Iris pigment epithelial cell (primary cell): Measurements from ENCODE around the gene ADAMTSL5.
"Not testable (repeated sequence)": the region's sequence is repeated elsewhere in the genome, so short reads cannot be mapped to it uniquely, and the experiment has no call there.

Source experiments
- DNase-seq: peaks from one replicate; pipeline ENCODE4 v3.0.0-alpha.2; 2011; ENCODE audit warnings: low read depth

Gene ADAMTSL5

DNA sequence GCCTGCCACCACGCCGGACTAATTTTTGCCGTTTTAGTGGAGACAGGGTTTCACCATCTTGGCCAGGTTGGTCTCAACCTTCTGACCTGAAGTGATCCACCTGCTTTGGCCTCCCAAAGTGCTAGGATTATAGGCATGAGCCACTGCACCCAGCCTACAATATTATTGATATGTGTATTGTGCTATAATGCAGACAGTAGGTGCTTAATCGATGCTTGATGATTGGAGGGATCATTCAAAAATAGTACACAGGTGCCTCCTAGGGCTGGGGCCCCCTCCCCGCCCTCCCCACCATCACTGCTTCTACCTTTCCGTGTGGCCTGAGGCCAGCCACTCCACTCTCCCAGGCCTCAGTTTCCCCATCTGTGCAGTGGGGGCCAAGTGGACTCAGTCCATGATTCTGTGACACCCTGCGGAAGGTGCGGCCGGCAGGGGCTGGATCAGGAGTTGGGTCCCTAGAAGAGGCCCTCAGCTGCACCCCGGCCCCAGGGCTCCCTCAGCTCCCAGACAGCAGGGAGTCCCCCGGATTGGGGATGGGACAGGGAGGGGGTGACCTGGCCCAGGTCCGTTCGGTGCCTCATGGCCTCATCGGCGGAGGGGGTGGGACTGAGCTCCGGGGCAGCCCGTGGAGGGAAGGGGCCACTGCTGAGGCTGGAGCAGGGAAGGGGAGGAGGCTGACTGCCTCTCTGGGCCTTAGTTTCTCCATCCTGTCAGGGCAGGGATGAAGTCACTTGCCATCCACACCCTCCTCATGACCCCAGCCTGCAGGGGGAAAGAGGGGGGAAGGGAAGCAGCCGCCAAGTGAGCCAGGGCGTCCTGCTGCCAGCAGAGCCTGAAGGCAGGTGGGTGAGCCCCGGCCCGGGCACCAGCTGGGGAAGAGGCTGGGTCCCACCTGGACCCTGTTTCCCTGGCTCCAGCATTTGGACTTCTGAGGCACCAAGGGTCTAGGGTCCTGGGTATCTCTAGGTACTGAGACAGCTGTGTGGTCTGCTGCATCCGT lies 1.2 kb downstream of the ADAMTSL5 start:
- DNase-seq: no peak

DNA sequence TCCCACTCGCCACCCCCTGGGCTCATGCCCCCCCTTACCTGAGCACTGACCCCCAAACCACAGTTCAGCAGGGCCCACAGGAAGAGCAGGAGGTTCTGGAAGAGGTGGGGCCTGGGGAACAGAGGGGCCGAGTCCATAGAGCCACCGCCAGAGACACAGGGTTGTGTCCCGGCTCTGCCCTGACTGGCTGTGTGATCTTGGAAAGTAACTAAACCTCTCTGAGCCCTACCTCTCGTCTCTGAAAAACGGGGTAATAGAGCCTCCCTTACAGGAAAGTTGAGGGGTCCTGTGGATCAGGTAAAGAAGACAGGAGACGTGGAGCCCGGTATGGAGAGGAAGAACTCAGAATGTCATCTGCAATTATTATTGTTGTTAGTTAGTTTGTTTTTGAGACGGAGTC lies 2.0 kb downstream of the ADAMTSL5 start:
- DNase-seq: no peak

DNA sequence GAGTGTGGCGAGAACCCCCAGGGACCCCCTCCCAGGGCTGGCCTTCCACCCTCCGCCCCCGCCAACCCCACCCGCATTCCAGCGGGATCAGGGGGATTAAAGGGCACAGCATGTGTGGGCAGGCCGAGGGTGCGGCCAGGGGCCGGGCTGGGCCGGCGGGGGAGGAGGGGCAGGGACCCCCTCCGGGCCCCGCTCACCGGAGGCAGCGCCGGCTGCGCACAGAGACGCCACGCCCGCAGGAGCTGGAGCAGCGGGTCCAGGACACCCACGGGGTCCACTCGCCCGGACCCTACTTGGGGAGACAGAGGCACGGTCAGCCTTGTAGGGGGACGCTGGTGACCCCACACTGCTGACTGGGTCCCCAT lies 2.4 kb downstream of the ADAMTSL5 start:
- DNase-seq: no peak

DNA sequence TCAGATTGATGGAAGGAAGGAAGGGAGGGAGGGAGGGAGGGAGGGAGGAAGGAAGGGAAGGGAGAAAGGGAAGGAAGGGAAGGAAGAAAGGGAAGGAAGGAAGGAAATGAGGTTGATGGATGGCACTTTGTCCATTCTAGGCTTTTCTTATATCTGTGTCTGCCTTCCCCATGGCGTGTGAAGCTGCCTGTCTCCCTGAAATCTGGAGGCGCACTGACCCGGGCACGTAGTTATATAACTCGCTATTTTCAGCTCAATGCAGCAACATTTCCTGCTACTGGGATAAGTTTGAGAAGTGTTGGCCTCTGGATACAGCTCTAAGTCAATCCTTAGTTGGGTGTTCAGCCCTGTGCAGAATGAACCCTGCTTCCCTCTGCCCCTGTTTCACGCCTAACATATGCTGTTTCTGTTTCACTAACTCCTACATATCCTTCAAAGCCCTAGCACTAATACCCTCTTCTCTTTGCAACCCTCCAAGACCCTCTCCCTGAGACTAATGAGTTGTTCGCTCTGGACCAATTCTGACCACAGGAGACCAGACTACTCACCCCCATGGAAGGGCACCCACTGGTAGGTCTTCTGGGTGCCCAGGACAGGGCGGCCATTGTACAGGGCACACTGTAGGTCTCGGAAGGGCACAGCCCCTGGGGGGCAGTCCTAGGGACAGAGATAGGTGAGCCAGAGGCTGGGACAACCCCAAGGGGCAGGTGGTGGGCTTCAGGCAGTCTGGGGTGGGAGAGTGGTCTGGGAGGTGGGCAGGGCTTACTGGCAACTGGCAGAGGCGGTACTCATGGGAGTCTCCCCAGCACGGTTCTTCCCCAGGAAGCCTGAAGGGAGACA lies 3.0 kb downstream of the ADAMTSL5 start:
- DNase-seq: no peak

DNA sequence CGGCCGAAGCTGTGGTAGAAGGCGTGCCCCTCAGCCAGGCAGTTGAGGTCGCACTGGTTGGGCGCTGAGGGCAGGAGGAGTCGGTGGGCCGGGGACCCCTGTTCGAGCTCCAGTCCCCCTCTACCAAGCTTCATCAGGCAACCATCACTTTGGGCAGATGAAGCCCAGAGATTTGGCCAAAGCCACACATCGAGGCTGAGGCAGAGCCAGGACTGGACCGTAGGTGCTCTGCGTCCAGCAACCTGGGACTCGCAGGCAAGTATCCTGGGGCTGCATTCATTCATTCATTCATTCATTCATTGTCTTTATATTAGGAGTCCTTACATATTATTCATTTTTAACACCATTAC lies 4.3 kb downstream of the ADAMTSL5 start:
- DNase-seq: no peak

DNA sequence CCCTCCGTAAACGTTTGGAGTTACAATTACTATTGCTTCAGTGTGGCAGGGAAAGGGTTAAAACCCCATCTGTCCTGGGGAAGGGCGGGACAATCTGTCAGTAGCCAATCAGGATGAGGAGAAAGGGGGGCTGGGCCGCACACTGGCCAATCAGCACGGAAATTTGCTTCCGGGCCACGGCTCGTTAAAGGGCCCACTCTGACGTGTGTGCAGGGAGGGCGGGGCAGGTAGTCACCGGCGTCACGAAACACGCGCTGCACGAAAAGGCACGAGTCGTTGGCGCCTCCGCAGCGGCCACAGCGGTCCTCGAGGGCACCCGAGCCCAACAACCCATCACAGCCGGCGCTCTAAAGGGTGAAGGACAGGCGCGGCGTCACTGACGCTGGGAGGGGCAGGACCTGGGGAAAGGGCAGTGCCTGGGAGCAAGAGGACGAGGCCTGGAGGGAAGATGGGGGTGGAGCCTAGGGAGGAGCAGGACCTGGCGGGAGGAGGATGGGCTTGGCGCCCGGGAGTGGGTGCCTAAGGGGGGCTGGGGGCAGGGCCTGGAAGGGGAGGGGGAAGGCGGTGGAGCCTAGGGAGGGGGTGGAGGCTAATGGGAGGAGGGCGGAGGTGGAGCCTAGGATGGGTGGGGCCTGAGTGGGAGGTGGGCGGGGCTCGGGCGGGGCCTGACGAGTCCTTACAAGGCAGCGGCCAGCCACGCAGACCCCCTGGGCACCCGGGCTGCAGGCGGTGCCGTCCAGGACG lies 4.9 kb downstream of the ADAMTSL5 start:
- peak; percentile 95 for DNase-seq

DNA sequence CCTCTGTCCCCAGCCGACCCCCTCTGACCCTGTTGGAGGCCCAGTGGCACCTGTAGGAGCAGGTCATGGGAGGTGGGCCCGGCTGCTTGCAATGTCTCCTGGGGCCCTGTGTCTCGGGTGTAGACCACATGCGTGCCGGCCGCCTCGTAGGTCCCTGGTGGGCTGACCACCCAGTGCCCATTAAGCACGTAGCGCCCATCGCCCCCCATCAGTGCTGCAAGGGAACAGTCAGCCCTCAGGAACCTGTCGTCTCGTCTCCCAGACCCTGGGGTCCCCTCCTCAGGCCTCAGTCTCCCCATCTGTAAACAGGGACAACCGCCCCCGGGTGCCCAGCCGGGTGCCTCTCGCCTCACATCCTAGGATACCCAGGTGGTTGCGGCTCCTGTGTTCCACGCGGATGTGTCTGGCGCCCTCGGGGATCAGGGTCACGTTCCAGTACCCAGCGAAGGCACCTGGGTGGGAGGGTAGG lies 5.6 kb downstream of the ADAMTSL5 start:
- DNase-seq: no peak

DNA sequence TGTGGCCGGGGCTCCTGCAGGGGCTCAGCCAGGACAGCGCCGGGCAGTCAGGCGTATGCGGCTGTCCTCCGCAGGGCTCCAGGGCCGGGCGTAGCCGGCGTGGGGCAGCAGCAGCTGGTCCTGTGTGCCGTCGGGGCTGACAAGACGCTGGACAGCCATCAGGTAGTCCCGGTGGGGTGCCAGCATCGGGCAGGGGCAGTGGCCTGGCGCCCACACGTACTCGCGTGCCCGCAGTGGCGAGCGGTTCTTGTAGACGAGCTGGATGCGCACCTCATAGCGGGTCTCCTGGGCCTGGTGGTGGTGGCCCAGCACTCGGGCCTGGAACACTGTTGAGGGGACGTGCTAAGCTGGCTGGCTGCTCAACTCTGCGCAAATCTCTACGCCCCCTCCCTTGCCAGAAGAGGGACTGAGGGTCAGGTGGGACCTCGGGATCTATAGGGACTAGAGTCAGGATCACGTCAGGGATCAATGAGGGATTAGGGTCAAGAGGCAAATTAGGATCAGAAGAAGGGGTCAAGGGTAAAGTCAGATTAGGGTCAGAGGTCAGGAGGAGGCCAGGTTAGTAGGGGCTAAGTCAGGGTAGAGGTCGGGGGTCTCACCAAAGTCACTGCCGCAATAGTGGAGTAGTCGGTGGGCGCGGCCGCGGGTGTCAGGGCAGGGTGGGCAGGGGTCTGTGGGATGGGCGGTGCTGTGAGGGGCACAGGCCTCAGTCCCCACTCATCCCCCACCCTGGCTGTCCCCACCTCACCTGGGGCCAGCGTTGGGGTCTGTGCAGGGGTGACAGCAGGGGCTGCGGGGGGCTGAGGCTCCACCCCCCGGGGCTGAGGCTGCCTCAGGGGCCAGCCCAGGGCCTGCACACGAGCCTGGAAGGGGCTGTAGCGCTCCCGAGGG lies 6.6 kb downstream of the ADAMTSL5 start:
- DNase-seq: no peak

DNA sequence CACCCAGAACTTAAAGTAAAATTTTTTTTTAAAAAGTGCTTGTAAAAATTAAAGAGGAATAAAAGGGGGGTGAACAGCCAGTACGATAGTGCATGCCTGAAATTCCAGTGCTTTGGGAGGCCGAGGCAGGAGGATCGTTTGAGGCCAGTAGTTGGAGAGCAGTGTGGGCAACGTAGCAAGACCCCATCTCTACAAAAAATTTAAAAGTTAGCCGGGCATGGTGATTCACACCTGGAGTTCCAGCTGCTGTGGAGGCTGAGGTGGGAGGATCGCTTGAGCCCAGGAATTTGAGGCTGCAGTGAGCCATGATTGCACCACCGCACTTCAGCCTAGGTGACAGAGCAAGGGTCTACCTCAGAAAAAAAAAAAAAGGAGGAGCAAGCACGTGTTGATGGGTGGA lies 7.8 kb downstream of the ADAMTSL5 start:
- no peak for DNase-seq

DNA sequence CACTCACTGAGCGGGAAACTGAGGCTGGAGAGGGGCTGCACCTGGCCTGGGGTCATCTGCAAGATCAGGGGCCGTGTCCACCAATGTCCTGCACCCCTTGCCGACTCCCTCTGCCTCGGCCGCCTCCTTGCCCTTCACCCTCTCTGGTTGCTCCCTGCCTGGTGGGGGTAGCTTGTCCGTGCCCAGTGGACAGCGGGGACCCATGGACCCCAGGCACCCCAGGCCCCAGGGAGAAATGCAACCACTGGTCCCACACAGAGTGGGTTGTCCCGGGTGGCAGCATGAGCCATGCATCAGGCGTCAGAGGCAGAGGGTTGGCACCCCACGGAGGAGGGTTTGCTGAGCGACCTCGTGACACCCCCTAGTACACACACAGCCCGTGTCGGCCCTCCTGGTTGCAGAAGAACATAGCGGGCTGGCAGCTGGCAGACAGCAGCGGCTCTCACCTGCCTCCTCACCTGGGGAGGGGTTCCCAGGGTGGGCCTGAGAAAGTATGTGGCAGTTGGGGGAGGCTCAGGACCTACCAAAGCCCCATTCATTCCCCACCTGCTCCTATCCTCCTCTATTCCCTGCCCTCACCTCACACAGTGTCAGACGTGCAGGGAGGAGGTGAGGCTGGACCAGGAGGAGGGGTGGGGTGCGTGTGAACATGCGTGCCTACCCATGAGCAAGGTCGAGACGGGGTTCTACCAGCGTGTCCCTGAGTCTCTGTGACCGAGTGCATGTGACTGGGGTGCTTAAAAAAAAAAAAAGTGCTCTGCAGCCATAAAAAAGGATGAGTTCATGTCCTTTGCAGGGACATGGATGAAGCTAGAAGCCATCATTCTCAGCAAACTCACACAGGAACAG lies 8.7 kb downstream of the ADAMTSL5 start:
- DNase-seq: no peak

DNA sequence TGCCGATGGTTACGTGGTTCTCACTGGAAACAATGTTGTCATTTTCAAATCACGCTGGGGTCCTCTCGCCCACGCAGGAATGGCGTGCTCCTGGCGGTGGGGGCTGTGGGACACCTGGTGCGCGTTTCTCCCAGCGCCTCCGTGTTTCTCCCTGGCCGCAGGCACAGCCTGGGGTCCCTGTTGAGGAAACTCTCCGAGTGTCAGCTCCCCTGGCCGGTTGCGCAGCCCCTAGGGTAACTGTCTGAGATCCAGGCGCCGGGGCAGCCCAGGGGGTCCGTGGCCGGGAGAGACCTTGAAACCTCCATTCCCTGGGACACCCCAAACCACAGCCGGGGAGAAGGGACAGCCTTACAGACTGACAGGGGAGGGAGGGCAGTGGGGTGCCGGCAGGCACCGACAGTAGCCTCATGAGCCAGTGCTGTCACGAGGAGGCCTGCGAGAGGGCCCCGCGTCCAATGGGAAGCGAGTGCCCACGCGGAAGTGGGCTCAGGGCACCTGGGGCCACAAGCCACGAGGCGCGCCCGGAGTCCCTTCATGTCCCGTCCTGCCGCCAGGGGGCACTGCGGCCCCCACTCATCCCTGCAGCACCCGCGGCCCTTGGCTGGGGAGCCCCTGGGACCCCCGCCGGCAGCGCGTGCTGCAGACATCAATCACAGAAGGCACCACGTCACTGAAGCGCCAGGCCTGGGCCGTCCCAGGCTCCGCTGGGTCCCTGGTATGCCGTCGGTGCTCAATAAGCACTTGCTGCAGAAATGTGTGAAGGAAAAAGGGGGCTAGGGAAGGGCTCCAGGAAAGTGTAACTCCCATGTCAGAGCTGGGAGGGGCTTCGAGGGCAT lies 9.5 kb downstream of the ADAMTSL5 start:
- peak; percentile 31 for DNase-seq

DNA sequence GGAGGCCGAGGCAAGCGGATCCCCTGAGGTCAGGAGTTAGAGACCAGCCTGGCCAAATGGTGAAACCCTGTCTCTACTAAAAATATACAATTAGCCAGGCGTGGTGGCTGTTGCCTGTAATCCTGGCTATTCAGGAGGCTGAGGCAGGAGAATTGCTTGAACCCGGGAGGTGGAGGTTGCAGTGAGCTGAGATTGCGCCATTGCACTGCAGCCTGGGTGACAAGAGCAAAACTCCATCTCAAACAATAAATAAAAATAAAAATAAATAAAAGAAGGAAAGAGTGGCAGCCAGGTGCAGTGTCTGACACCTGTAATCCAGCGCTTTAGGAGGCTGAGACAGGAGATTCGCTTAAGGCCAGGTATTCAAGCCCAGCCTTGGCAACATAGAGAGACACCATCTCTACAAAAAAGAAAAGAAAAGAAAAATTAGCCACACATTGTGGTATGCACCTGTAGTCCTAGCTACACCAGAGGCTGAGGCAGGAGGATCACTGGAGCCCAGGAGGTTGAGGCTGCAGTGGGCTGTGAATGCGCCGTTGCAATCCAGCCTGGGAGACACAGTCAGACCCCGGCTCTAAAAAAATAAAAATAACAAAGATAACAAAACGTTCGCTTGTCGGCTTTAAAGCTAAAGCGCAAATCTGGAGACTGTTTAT lies 10.3 kb downstream of the ADAMTSL5 start:
- no peak for DNase-seq

DNA sequence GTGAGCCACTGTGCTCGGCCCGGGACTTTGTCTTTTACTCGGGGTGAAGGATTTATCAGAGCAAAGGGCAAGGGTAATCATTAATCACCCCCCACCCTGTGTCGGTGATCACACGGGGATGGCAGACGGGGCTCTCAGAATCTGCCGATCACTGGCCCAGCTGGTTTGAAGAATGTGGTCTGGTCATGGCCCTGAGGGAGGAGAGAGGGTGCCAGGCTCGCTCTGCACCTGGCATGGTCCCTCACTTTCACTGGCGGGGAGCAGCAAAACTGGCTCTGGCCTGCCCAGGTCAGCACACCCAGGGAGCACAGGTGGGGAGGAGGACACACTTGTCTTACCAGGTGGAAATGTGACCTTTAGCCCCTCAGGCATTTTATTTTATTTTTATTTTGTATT lies 11.6 kb downstream of the ADAMTSL5 start:
- DNase-seq: no peak

DNA sequence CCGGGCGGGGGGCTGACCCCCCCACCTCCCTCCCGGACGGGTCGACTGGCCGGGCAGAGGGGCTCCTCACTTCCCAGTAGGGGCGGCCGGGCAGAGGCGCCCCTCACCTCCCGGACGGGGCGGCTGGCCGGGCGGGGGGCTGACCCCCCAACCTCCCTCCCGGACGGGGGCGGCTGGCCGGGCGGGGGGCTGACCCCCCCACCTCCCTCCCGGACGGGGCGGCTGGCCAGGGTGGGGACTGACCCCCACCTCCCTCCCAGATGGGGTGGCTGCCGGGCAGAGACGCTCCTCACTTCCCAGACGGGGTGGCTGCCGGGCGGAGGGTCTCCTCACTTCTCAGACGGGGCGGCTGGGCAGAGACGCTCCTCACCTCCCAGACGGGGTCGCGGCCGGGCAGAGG lies 13.6 kb downstream of the ADAMTSL5 start:
- DNase-seq: not testable (repeated sequence)

DNA sequence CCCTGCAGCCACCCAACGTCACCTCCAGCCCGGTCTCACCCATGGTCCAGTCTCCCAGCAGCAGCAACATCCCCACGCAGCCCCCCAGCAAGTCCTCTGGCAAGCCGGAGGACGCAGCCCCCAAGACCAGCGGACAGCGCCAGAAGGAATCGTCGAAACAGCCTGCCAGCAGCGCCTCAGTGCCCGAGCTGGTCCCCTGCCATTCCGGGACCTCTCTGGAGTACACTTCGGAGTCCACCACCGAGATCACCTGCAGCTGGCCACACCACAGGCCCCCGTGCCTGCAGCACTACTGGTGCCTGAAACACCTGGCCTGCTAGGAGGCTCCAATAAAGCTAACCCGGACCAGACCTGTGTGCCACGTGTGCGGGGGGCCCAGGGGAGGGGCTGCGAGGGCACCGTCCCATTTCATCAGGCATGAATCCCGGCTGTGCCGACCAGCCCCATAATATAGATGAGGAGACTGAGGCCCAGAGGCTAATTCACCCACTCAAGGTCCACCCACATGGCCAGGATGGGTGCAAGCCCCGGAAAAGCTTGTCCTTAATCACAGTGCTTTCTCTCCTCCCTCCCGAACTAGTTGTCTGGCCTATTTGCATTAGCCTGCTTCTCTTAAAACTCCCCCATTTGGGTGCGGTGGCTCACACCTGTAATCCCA lies 15.1 kb downstream of the ADAMTSL5 start:
- DNase-seq: no peak

DNA sequence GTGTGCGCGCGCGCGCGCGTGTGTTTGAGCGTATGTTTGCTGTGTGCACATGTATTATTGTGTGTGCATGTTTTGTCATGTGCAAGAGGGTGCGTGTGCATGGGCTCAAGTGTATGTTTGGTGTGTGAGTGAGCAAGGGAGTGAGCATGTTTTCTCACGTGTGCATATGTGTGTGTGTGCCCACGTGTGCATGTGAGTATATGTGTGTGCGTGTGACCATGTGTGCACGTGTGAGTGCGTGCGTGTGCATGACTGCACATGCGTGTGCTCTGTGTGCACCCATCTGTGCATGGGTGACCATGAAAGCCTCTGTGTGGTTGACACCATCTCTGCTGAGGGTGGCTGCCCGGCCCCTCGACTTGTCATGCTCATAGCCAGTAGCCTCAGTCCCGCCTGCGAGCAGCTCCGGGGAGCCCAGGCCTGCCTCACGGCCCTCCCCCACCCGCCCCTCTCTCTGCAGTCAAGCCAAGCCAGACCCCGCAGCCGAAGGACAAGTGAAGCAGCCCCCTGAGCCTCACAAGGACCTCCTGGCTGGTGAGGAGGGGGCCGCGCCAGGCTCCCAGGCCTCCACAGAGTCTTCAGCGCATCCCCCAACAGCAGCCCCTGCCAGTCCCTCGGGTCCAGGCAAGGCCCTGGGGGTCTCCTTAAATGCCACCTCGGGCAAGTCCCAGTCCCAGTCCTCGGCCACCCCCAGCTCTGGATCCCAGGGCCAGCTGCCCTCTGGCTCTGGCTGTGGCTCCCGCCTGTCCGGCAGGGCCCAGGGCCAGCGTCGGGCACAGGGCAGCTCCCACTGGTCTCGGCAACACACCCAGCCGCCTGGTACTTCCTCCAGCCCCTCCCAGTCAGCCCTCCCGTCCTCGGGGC lies 15.9 kb downstream of the ADAMTSL5 start:
- DNase-seq: no peak
